ENCODE measurements around the gene PSMG4. TPM values are rescaled to one million over a fixed set of nuclear protein-coding genes. Genes with fewer than 3 reads are reported as not detected.

The PSMG4 gene
- total and polyA plus RNA-seq, 2 of the 8 experiments (the other 6 are each of a cell fraction or from before 2014, with no cell fraction given): 40.6 to 113 TPM

GRCh38 chr6:3252369-3252768 is 6.4 kb upstream of the PSMG4 start (continued):
- TF ChIP-seq TBP (IDR thresholded peaks at IDR 0.05; ENCODE audit: low read depth, low read length) (no peak), SUZ12 (IDR thresholded peaks at IDR 0.05; ENCODE audit: low read length) (no peak), BCL11A (IDR thresholded peaks at IDR 0.05; ENCODE audit: low read depth in 2 of 2, low read length in 2 of 2) (no peak), USF2 (IDR thresholded peaks at IDR 0.05; ENCODE audit: low read length) (no peak), JUN (IDR thresholded peaks at IDR 0.05; ENCODE audit: low read depth, low read length) (no peak), RFX5 (IDR thresholded peaks at IDR 0.05; ENCODE audit: borderline replicate concordance, low read depth, low read length) (no peak), RBBP5 (IDR thresholded peaks at IDR 0.05; ENCODE audit: borderline replicate concordance, low read depth, low read length) (no peak)

All from H1 (cell line).